Mesenchymal stem cell (in vitro differentiated cells and primary cell): ENCODE measurements around the gene TACR2.
A peak's percentile ranks its signal among the peaks of the same experiment; 100 is the strongest.

Experiments
- DNase-seq: peaks from one replicate; pipeline ENCODE4 v3.0.0-alpha.2; 2013
- H2AFZ ChIP-seq: one replicate; pipeline ENCODE4 v1.6.1; 2013; ENCODE audit warnings: low read depth, mild to moderate bottlenecking, control low read depth, inconsistent platforms, low read length, moderate library complexity
- H2AK5ac ChIP-seq: 2 replicates; pipeline ENCODE4 v1.6.1; 2013; ENCODE audit warnings: low read length, moderate library complexity, mild to moderate bottlenecking, inconsistent platforms; ENCODE audit not compliant: severe bottlenecking
- H2BK120ac ChIP-seq: one replicate; pipeline ENCODE4 v1.6.1; 2013; ENCODE audit warnings: low read depth, mild to moderate bottlenecking, inconsistent platforms, low read length, moderate library complexity
- H2BK12ac ChIP-seq, 2 experiments: one replicate each; pipeline ENCODE4 v1.6.1; 2013; ENCODE audit warnings: inconsistent platforms in 2 of 2, low read length in 2 of 2, mild to moderate bottlenecking in 2 of 2, moderate library complexity in 2 of 2, control low read depth in 1 of 2
- H2BK15ac ChIP-seq: one replicate; pipeline ENCODE4 v1.6.1; 2013; ENCODE audit warnings: mild to moderate bottlenecking, low read depth, inconsistent platforms; ENCODE audit not compliant: poor library complexity, severe bottlenecking
- H2BK5ac ChIP-seq: 2 replicates; pipeline ENCODE4 v1.6.1; 2013; ENCODE audit warnings: low read depth, mild to moderate bottlenecking, low read length, control low read depth, inconsistent platforms; ENCODE audit not compliant: poor library complexity, severe bottlenecking
- H3K14ac ChIP-seq, 2 experiments: one replicate each; pipeline ENCODE4 v1.6.1; 2013; ENCODE audit warnings: inconsistent platforms in 2 of 2, low read length in 2 of 2, control low read depth in 1 of 2, mild to moderate bottlenecking in 1 of 2, moderate library complexity in 1 of 2
- H3K18ac ChIP-seq, 2 experiments: one replicate each; pipeline ENCODE4 v1.6.1; 2013; ENCODE audit warnings: inconsistent platforms in 2 of 2, low read length in 2 of 2, control low read depth in 1 of 2, low read depth in 1 of 2, mild to moderate bottlenecking in 1 of 2
- H3K23ac ChIP-seq, 2 experiments: one replicate each; pipeline ENCODE4 v1.6.1; 2013; ENCODE audit warnings: inconsistent platforms in 2 of 2, low read length in 2 of 2, mild to moderate bottlenecking in 2 of 2, moderate library complexity in 2 of 2, control low read depth in 1 of 2
- H3K27ac ChIP-seq: 2 replicates; pipeline ENCODE4 v1.5.1; 2013; ENCODE audit warnings: mild to moderate bottlenecking, moderate library complexity, low read length, control low read depth, inconsistent platforms; ENCODE audit not compliant: poor library complexity, severe bottlenecking
- H3K27me3 ChIP-seq, 2 experiments: 2 replicates each; pipeline versions ENCODE4 v1.6.1 to v1.7.0; 2013; ENCODE audit warnings: low read length in 2 of 2, mild to moderate bottlenecking in 2 of 2, moderate library complexity in 2 of 2, control low read depth in 1 of 2, inconsistent platforms in 1 of 2; ENCODE audit not compliant: control insufficient read depth in 1 of 2, insufficient read depth in 1 of 2
- H3K36me3 ChIP-seq, 2 experiments: 2 replicates each; pipeline versions ENCODE4 v1.6.1 to v1.7.0; 2013; ENCODE audit warnings: low read length in 2 of 2, control low read depth in 1 of 2, inconsistent platforms in 1 of 2, low read depth in 1 of 2, mild to moderate bottlenecking in 1 of 2; ENCODE audit not compliant: insufficient read depth in 2 of 2, control insufficient read depth in 1 of 2
- H3K4ac ChIP-seq, 2 experiments: one replicate each; pipeline ENCODE4 v1.6.1; 2013; ENCODE audit warnings: inconsistent platforms in 2 of 2, low read length in 2 of 2, mild to moderate bottlenecking in 2 of 2, moderate library complexity in 2 of 2, control low read depth in 1 of 2, low read depth in 1 of 2
- H3K4me1 ChIP-seq: 2 replicates; pipeline ENCODE4 v1.6.1; 2013; ENCODE audit warnings: low read depth, low read length, control low read depth; ENCODE audit not compliant: control insufficient read depth, insufficient read depth
- H3K4me2 ChIP-seq: 2 replicates; pipeline ENCODE4 v1.6.1; 2013; ENCODE audit warnings: low read length, mild to moderate bottlenecking, inconsistent platforms; ENCODE audit not compliant: poor library complexity, severe bottlenecking
- H3K4me3 ChIP-seq, 2 experiments: 2 replicates each; pipeline versions ENCODE4 v1.5.1 to v1.7.0; 2013; ENCODE audit warnings: low read length in 2 of 2, mild to moderate bottlenecking in 2 of 2, control low read depth in 1 of 2, low read depth in 1 of 2; ENCODE audit not compliant: insufficient read depth in 1 of 2
- H3K79me1 ChIP-seq: replicated peaks from 2 replicates; pipeline ENCODE4 v1.6.1; 2013; ENCODE audit warnings: mild to moderate bottlenecking, control low read depth, low read length, inconsistent platforms; ENCODE audit not compliant: poor library complexity, severe bottlenecking
- H3K9ac ChIP-seq: 2 replicates; pipeline ENCODE4 v1.7.0; 2013; ENCODE audit warnings: mild to moderate bottlenecking, low read length, moderate library complexity
- H3K9me3 ChIP-seq: 2 replicates; pipeline ENCODE4 v1.7.0; 2013; ENCODE audit warnings: mild to moderate bottlenecking, low read length; ENCODE audit not compliant: control insufficient read depth
- H4K8ac ChIP-seq: one replicate; pipeline ENCODE4 v1.6.1; 2013; ENCODE audit warnings: inconsistent platforms, mild to moderate bottlenecking, low read length, moderate library complexity
- H4K91ac ChIP-seq: one replicate; pipeline ENCODE4 v1.6.1; 2013; ENCODE audit warnings: mild to moderate bottlenecking, low read length, inconsistent platforms
- WGBS: methylation state at CpG from one replicate; pipeline ENCODE4 v1.1.7; 2013; ENCODE audit warnings: mixed read lengths; 5-methylcytosine and 5-hydroxymethylcytosine counted together

The TACR2 gene

GRCh38 chr10:69383558-69383957 lies 33.2 kb downstream of the TACR2 start:
- 35% methylated on average over 3 of the region's 3 CpGs for WGBS
- Histone ChIP-seq H2BK15ac (no peak overlapping the region), H3K4me2 (no peak overlapping the region), H2AFZ (no peak overlapping the region), H3K4me3 (peak overlapping the region in 1 of 2 experiments; percentile 54), H3K4ac (no peak overlapping the region), H3K18ac (no peak overlapping the region), H3K9me3 (no peaks in the 10 kb centered on the region), H2BK120ac (no peak overlapping the region), H3K36me3 (peaks cover 44 to 76% of the 10 kb centered on the region in 2 experiments), H3K27me3 (no peaks in the 10 kb centered on the region), H2BK12ac (no peak overlapping the region), H3K9ac (no peak overlapping the region), H3K4me1 (peaks cover 13% of the 10 kb centered on the region), H3K14ac (no peak overlapping the region), H2BK5ac (no peak overlapping the region), H3K27ac (peak overlapping the region; percentile 27), H4K8ac (peak overlapping the region; percentile 35), H3K79me1 (peaks cover 14% of the 10 kb centered on the region), H2AK5ac (no peak overlapping the region), H3K23ac (no peak overlapping the region), H4K91ac (no peak overlapping the region)
- DNase-seq, result peak; percentile 78

- H3K4ac ChIP-seq, result no peak overlapping the region
- H2BK12ac ChIP-seq, result no peak overlapping the region
- no peak overlapping the region for H3K4me3 ChIP-seq
- H3K27me3 ChIP-seq, result no peaks in the 10 kb centered on the region
- H4K91ac ChIP-seq, result peak overlapping the region; percentile 37
- H3K18ac ChIP-seq, result peak overlapping the region in 1 of 2 experiments; percentile 18
- peak; percentile 74 for DNase-seq
- WGBS, result 87% methylated on average over 24 of the region's 26 CpGs
- H3K4me1 ChIP-seq, result peaks cover 13% of the 10 kb centered on the region
- H3K36me3 ChIP-seq, result peaks cover 46 to 76% of the 10 kb centered on the region in 2 experiments
- H2BK5ac ChIP-seq, result peak overlapping the region; percentile 48
- no peak overlapping the region for H2BK15ac ChIP-seq
- no peak overlapping the region for H2AFZ ChIP-seq
- no peak overlapping the region for H3K14ac ChIP-seq
- H2AK5ac ChIP-seq, result peak overlapping the region; percentile 88
- peak overlapping the region; percentile 78 for H3K27ac ChIP-seq
- peak overlapping the region; percentile 8 for H4K8ac ChIP-seq
- no peak overlapping the region for H2BK120ac ChIP-seq
- no peak overlapping the region for H3K4me2 ChIP-seq
- no peak overlapping the region for H3K23ac ChIP-seq
- H3K79me1 ChIP-seq, result peaks cover 11% of the 10 kb centered on the region
- peak overlapping the region; percentile 73 for H3K9ac ChIP-seq
- H3K9me3 ChIP-seq, result no peaks in the 10 kb centered on the region
These were observed 34.2 kb downstream of the TACR2 start for GRCh38 chr10:69382382-69383117.

- H3K14ac ChIP-seq, result no peak overlapping the region
- H3K4me1 ChIP-seq, result peaks cover 15% of the 10 kb centered on the region
- H3K18ac ChIP-seq, result no peak overlapping the region
- no peak overlapping the region for H4K8ac ChIP-seq
- no peak overlapping the region for H2BK12ac ChIP-seq
- no peak overlapping the region for H3K27ac ChIP-seq
- no peak overlapping the region for H3K4ac ChIP-seq
- DNase-seq, result no peak
- no peak overlapping the region for H3K9ac ChIP-seq
- WGBS, result 98% methylated on average over 16 of the region's 16 CpGs
- no peak overlapping the region for H3K4me3 ChIP-seq
- peaks cover 56 to 66% of the 10 kb centered on the region in 2 experiments for H3K36me3 ChIP-seq
- H3K9me3 ChIP-seq, result no peaks in the 10 kb centered on the region
- no peak overlapping the region for H3K23ac ChIP-seq
- H2AFZ ChIP-seq, result no peak overlapping the region
- H2AK5ac ChIP-seq, result no peak overlapping the region
- no peak overlapping the region for H2BK15ac ChIP-seq
- H4K91ac ChIP-seq, result no peak overlapping the region
- no peaks in the 10 kb centered on the region for H3K27me3 ChIP-seq
- H2BK120ac ChIP-seq, result no peak overlapping the region
- H2BK5ac ChIP-seq, result no peak overlapping the region
- no peak overlapping the region for H3K4me2 ChIP-seq
- H3K79me1 ChIP-seq, result peaks cover 24% of the 10 kb centered on the region
These were observed 36.9 kb downstream of the TACR2 start for GRCh38 chr10:69379800-69380199.

GRCh38 chr10:69377933-69378332 lies 38.8 kb downstream of the TACR2 start:
- no peak for DNase-seq
- Histone ChIP-seq H4K91ac (no peak overlapping the region), H3K27me3 (no peaks in the 10 kb centered on the region), H3K27ac (no peak overlapping the region), H3K4me2 (no peak overlapping the region), H3K9ac (no peak overlapping the region), H2BK5ac (no peak overlapping the region), H3K79me1 (peaks cover 33% of the 10 kb centered on the region), H2AFZ (no peak overlapping the region), H3K4me1 (peaks cover 9% of the 10 kb centered on the region), H3K4me3 (no peak overlapping the region), H3K23ac (no peak overlapping the region), H3K14ac (no peak overlapping the region), H2BK120ac (no peak overlapping the region), H2BK12ac (no peak overlapping the region), H3K4ac (no peak overlapping the region), H3K36me3 (peaks cover 63 to 75% of the 10 kb centered on the region in 2 experiments), H3K18ac (no peak overlapping the region), H2AK5ac (no peak overlapping the region), H3K9me3 (no peaks in the 10 kb centered on the region), H2BK15ac (no peak overlapping the region), H4K8ac (no peak overlapping the region)
- WGBS, result 67% methylated on average over 3 of the region's 3 CpGs
